Suppressor macrophage (primary cell): ENCODE data around the gene MAMDC4.
"Not testable (repeated sequence)": the region's sequence is repeated elsewhere in the genome, so short reads cannot be mapped to it uniquely, and the experiment has no call there.

ENCODE experiments used
- DNase-seq, 4 experiments: peaks; one replicate each; pipeline ENCODE4 v3.0.0-alpha.2; 2020 to 2022

The MAMDC4 gene

DNA sequence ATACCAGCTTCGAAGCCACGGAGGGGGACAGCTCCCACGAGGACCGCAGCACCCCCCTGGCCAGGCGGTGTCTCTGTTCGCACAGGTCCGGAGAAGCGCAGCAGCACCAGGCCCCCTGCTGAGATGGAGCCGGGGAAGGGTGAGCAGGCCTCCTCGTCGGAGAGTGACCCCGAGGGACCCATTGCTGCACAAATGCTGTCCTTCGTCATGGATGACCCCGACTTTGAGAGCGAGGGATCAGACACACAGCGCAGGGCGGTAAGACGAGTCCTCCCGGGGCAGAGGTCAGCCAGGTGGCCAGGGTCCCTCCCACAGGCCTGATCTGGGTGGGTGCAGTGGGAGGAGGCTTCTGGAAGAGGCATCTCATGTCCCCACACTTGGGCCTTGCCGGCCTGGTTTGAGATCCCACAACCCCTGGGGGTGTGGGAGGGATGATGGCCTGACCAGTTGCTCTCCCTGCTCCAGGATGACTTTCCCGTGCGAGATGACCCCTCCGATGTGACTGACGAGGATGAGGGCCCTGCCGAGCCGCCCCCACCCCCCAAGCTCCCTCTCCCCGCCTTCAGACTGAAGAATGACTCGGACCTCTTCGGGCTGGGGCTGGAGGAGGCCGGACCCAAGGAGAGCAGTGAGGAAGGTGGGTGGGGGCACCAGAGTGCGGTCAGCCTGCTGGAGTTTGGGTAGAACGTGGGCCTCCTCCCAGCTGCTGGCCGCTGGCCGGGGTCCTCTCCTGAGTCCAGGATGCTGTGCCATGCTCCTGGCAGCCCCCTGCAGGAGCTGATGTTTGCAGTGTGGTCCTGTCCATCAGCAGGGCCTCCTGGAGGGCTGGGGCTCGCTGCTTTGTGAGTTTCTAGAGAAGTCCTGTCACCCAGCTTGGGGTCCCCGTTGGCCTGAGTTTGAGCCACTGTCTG, 12.7 kb upstream of the MAMDC4 start:
- no peak for DNase-seq

DNA sequence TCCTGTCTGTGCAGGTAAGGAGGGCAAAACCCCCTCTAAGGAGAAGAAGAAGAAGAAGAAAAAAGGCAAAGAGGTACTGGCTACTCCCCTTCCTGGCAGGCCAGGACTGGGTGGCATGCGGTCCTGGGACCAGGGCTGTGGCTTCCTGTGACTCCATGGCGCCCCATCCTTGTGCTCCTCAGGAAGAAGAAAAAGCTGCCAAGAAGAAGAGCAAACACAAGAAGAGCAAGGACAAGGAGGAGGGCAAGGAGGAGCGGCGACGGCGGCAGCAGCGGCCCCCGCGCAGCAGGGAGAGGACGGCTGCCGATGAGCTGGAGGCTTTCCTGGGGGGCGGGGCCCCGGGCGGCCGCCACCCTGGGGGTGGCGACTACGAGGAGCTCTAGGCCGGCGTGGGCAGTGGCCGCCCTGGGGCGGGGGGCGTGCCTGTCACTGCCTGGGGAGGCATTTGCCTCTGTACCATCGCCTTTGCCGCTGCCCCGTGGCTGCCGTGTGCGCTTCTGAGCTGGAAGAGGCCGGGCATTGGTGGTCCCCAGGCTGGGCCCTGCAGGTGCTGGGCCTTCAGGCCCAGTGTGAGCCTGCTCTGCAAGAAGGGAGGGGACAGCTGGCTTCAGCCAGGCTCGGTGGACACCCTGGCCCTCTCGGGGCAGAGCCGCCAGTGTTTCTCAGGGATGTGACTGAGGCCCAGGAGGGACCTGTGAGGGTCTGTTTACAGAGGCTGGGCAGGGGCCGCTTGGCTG, 11.8 kb upstream of the MAMDC4 start:
- DNase-seq, result no peak

DNA sequence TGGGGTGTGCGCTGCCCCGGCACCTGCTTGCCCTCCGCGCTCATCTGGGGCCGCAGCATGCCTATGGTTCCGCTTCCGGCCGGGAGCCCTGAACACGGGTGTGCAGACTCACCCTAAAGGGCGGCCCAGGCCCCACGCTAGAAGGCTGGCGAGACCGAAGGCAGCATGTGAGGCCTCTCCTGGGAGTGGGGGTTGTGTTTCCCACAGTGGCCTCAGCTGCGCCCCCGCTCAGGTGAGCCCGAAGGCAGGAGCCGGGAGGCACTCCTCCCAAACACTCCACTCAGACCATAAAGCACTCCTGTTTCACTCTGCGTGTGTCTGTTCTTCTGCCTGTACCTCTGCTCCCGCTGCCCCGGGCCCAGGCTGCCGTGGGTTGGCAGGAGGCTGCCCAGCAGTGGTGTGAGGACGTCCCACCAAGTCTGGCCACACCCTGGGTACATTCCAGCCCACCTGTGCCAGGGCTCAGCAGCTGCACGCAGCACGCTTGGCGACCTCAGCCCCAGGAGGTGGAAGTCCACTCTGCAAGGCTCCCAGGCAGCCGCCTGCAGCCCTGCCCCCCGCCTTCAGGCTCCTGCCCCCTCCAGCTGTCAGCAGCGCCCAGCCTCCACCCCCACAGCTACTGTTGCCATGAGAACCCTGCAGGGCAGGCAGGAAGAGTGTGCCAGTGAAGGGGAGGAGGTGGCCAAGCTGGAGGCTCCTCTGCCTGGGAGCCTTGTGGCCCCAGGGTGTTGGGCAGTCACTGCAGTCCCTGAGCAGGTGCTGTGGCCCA, 11.1 kb upstream of the MAMDC4 start:
- peak in 3 of 4 experiments; percentile 40 to 59 (median 42) for DNase-seq

DNA sequence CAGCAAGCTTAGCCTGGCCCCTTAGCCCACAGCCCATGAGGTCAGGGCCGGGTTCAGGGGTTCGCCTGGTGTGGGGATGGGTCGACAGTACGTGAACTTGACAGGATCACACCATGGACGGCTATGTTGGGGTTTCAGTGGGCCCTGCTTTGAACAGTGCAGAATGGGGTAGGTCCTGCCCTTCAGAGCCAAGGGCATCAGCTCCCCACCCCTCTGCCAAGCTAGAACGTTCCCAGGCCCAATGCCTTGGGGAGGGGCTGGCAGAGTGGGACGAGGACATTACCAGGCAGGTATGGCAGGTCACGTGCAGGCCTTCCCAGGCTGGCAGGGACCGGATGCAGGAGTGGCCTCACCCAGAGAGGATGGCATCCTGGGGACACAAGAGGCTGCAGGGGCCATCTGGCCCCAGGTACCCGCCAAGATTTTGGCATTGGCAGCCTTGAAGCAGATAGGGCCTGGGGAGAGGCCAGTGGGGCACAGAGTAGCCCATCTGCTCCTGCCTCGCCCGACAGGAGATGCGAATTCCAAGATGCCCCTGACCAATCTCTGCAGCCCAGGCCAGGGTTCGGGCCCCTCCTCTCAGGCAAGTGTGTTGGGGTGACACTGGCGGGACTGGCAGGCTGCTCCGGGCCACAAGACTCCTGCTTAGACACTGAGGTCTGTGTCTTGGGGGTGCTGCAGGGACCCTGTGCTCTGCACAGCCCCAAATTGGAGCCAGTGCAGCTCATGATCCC, 10.3 kb upstream of the MAMDC4 start:
- not testable (repeated sequence) for DNase-seq

DNA sequence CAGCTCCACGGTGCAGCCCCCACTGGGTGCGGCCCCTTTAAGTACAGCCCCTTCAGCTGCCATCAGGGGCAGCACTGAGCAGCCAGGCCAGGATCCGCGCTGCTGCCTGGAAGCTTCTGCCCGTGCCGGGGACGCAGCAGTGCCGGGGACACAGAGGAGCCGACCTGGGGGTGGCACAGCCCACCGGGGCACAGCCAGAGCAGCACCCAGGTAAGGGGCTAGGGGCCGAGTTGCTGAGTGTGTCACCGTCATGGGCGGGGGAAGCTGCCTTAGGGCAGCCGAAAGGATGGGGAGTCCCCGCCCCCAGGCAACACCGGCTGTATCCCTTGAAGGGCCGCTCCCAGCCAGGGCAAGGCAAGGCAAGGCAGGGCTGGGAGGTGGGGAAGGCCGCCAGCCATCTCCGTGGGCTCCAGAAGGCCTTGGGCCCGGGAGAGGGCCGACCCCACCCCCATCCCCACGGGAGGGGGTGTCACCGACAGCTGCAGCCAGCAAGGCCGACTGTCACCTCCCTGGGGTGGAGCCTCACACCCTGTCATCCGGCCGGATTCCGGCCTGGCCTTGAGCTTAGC, 9.7 kb upstream of the MAMDC4 start, which contains the start of gene AJM1:
Gene AJM1 (plus strand): TSS at position 99 of the 569 bp plus-strand sequence. CDS start 1,937 bp downstream, outside the sequence.
- DNase-seq, result peak; percentile 82 to 89 (median 84)

DNA sequence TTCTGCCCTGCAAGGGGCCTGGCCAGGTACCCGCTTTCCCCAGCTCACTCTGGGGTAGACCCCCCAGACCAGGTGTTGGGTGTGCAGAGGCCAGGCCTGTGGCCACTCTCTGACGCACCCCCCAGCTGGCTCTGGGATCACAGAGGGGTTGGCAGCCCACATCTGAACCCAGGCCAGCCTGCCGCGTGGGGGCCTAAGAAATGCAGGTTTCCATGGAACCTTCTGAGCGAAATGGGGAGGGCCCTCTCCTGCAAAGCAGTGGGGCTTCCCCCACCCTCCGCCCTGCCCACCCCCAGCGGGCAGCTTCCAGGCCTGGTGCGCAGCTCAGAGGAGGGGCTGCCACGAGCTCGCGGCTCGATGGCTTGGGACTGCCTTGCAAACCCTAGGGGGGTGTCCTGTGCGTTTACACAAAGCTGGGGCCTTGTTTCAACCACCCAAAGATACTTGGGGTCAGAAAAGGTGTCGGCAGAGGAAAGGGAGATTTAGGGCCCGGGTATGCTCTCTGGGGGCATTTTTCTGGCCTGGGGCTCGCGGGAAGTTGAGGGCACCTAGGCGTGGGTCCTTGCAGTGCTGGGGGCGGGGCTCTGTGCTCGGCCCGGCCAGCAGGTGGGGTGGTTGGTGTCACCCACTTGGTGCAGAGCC, 8.9 kb upstream of the MAMDC4 start:
- DNase-seq, result not testable (repeated sequence)

DNA sequence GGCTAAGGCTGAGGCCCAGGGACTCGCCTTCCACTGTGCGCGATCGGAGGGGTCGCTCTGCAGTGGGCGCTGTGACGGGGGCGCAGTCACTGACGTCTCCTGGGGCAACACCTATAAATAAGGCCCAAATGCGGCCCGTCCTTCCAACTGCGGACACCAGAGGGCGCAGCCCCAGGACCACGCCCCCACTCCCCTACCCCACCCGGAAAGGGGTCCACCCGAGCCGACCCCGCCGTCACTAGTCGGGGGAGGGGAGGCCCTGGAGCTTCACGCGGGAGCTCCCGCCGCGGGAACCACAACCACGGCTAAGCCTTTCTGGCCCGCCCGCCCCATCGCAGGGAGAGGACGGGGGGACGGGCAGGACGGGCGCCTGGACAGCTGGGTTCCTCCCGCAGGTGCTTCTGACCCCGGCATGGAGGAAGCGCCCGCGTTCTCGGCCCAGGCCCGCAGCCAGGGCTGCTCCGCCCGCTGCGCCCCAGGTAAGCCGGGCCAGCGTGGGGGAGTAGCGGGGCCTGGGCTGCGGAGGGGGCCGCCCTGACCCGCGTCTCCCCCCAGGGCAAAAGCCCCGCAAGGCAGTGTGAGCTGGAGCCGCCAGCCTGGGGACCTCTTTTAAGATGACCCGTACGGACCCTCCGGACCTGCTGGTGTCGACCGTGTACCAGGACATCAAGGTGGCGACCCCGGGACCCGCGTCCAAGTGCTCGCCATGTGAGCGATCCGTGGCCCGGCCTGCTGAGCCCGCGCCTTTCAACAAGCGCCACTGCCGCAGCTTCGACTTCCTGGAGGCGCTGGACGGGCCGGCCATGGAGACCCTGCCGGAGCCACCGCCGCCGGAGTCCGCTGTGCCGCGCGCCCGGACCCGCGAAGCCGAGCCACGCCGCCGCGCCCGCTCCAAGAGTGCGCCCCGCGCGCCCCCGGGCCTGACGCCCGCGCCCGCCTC, 8.1 kb upstream of the MAMDC4 start:
- peak in 3 of 4 experiments; percentile 43 to 65 (median 44) for DNase-seq

DNA sequence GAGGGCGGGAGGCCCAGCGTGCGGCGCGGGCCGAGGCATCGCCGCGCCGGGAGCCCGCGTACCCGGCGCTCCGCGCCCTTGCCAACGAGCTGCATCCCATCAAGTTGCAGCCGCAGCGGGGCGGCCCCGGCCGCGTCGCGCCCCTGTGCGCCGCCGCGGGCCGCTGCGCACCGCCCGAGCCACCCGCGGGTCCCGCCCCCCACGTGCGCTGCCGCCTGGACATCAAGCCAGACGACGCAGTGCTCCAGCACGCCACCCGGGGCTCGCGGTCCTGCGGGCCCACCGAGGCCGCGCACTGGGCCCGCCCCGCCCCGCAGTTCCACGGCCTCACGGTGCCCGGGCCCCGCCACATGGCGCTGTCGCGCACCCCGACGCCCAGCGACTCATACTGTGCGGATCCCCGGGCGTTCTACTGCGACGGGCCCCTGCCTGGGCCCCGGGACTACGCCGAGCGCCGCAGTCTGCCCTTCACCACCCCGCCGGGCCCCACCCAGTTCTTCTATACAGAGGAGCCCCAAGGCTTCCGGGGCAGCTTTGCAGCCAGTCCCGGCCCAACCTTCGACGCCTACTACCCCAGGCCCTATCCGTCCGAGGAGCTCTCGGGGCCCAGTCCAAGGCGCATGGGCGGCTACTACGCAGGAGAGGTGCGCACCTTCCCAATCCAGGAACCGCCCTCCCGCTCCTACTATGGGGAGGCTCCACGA, 7.2 kb upstream of the MAMDC4 start:
- DNase-seq, result peak in 1 of 4 experiments; percentile 30

DNA sequence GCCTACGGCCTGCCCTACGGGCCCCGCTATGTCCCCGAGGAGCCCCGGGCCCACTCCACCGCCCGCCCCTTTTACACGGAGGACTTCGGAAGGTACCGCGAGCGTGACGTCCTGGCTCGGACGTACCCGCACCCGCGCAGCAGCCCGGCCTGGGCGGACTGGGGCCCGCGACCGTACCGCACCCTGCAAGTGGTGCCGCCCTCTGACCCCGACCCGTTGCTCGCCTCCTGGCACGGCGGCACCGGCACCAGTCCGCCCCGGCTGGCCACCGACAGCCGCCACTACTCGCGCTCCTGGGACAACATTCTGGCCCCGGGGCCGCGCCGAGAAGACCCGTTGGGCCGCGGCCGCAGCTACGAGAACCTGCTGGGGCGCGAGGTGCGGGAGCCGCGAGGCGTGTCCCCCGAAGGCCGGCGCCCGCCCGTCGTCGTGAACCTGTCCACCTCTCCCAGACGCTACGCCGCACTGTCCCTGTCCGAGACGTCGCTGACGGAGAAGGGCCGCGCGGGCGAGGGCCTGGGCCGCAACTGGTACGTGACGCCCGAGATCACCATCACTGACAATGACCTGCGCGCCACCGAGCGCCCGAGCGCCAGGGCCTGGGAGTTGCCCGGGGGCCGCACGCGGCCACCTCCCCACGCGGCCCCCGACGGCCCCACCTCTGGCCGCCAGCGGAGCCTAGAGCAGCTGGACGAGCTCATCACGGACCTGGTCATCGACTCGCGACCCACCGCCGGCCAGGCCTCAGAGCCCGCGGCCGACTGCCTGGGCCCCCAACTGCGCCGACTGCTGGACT, 6.5 kb upstream of the MAMDC4 start:
- no peak for DNase-seq

DNA sequence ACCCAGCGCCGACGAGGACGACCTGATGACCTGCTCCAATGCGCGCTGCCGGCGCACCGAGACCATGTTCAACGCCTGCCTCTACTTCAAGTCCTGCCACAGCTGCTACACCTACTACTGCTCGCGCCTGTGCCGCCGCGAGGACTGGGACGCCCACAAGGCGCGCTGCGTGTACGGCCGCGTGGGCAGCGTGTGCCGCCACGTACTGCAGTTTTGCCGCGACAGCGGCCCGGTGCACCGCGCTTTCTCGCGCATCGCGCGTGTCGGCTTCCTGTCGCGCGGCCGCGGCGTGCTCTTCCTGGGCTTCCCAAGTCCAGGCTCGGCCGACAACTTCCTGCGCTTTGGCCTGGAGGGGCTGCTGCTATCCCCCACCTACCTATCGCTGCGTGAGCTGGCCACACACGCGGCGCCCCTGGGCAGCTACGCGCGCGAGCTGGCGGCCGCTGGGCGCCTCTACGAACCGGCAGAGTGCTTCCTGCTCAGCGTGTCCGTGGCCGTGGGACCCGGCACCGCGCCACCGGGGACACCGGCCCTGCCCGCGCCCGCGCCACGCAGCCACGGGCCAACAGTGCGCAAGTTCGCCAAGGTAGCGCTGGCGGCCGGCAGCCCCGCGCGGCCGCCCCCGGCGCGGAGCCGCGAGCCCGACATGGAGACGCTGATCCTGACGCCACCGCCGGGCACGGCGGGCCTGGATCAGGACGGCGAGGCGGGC, 5.6 kb upstream of the MAMDC4 start:
- DNase-seq, result peak in 2 of 4 experiments; percentile 17 to 45

DNA sequence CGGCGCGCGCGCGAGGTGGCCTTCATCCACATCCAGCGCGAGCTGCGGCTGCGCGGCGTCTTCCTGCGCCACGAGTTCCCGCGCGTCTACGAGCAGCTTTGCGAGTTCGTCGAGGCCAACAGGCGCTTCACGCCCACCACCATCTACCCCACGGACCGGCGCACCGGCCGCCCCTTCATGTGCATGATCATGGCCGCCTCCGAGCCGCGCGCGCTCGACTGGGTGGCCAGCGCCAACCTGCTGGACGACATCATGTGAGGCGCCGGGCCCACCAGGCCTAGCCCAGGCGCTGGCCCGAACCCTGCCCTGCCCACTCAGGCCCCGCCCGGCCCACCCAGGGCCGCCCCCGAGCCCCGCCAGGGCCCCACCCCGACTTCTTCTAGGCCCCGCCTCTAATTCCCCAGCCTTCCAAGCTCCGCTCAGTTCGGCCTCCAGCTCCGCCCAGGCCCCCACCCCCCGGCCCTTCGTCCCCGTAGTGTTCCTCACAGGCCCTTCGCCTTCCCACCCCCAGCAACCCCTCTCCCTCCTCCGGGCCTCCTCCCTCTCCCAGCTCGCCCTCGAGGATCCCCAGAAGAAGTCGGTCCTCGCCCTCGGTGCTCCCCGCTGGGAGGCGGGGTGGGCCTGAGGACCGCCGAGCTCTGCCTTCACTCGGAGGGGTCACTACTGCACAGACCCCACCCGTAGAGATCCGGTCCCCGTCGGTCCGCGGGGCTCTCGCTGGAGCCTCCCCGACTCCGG, 4.9 kb upstream of the MAMDC4 start:
- DNase-seq, result peak; percentile 30 to 70 (median 56)

DNA sequence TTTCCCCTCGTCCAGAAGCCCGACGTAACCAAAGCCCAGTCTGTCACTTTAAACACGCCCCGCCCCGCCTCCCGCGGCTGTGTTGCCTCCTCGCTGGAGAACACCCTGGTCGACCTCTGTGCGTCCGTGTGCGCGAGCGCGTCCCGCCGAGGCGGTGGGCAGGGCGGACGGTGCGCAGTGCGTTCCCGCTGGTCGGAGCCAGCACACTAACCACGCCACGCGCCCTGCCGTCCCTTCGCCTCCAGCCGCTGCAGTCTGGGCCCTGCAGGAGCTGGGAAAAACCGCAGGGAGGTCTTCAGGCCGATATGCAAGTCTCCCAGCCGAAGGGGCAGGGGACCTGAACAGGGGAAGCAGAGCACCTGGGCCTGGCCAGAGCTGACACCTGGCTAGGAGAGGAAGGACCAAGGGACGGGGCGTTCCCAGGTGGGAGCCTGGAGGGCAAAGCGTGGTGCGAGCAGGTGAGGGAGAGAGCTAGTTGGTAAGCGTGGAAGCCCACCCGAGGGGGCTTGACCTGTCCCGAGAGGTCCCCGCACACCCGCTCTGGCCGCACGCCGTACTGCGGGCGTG, 4.2 kb upstream of the MAMDC4 start:
- DNase-seq, result peak; percentile 89 to 97 (median 93)

DNA sequence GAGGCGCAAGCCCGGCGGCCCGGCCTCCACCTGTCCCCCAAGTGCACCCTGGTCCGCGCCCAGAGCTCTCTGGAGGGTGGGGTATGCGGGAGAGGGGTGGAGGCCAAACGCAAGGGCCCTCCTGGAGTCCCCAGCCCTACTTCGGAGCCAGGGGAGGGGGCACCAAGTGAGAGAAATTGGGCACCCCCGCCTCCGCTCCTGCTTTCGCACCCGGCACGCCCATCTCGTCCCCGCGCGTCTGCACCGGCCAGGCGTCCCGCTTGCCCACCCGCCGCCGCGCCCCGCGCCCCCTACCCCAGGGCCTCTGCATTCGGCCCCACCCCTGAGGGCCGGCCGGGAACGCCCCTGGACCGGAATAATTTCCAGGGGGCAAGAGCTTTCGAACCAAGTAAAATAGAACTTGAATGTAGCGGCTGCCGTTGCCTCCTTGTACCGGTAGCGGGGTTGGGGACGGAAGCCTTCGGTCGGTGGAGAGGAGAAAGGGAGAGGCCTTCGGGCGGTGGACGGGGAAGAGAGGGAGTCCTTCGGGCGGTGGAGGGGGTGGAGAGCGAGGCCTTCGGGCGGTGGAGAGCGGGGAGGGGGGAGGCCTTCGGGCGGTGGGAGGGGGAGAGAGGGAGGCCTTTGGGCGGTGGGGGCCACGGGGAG, 3.6 kb upstream of the MAMDC4 start:
- DNase-seq, result peak; percentile 14 to 54 (median 34)

DNA sequence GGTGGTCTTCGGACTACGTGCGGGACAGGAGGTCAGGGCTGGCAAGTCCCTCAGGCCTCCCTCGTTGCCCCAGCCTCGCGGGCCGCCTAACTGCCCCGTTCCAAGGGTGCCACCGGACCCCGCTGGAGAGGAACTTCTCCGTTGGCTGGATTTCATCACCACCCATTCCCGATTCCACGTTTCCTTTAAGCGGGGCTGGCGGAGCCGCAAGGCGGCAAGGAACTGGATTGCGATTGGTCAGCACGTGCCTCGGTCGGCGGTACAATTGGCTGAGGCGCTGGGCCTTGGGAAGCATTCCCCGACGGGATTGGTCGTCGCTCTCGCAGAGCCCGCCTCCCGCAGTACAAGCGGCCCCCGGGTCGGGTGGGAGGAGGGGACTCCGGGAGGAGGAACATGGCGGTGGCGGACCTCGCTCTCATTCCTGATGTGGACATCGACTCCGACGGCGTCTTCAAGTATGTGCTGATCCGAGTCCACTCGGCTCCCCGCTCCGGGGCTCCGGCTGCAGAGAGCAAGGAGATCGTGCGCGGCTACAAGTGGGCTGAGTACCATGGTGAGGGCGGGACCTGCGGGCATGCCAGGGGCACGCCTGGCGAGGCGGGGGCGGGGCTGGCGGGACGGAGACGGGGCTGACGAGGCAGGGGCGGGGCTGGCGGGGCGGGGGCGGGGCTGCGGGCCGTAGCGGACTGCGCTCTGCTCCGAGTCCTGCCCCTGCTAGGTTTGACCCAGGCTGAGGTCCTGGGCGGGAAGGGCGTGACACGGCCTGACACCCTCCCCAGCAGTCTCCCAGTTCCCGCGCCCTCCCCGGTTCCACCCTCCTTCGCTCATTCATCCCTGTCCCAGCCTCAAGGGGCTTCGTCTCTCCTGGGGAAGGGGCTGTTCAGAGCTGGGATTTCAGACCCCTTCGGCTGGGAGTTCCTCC, 2.8 kb upstream of the MAMDC4 start, which contains the start of gene PHPT1:
Gene PHPT1 (plus strand): TSS at position 372 of the 922 bp plus-strand sequence. CDS start 22 bp downstream, at position 394.
- peak; percentile 99 to 100 (median 100) for DNase-seq
